KOPT-K1 (cell line): ENCODE measurements around the gene INHBB.
"Not testable (repeated sequence)": the region's sequence is repeated elsewhere in the genome, so short reads cannot be mapped to it uniquely, and the experiment has no call there.

Experiments used
- H3K27ac ChIP-seq: fragments of 200-600 bp; sonication (generic); 2 replicates; pipeline ENCODE4 v1.5.1; 2016; ENCODE audit warnings: antibody characterized with exemption, mild to moderate bottlenecking, low read depth, low read length; ENCODE audit not compliant: poor library complexity, severe bottlenecking
- H3K36me3 ChIP-seq: fragments of 200-600 bp; sonication (generic); 2 replicates; pipeline ENCODE4 v1.5.1; 2017; ENCODE audit warnings: antibody characterized with exemption, mild to moderate bottlenecking, low read length, moderate library complexity; ENCODE audit not compliant: insufficient read depth
- H3K9me3 ChIP-seq: fragments of 200-600 bp; sonication (generic); 2 replicates; pipeline ENCODE4 v1.5.1; 2017; ENCODE audit warnings: antibody characterized with exemption, low read length, mild to moderate bottlenecking; ENCODE audit not compliant: insufficient read depth, poor library complexity, severe bottlenecking

Gene INHBB

GRCh38 chr2:120312860-120313694, 32.9 kb upstream of the INHBB start:
- no peaks in the 10 kb centered on the region for H3K9me3 ChIP-seq
- no peak overlapping the region for H3K27ac ChIP-seq
- H3K36me3 ChIP-seq = no peaks in the 10 kb centered on the region

- Histone ChIP-seq H3K9me3 (no peaks in the 10 kb centered on the region), H3K27ac (no peak overlapping the region), H3K36me3 (no peaks in the 10 kb centered on the region)
These were observed 32.0 kb upstream of the INHBB start for GRCh38 chr2:120313695-120314615.

DNA sequence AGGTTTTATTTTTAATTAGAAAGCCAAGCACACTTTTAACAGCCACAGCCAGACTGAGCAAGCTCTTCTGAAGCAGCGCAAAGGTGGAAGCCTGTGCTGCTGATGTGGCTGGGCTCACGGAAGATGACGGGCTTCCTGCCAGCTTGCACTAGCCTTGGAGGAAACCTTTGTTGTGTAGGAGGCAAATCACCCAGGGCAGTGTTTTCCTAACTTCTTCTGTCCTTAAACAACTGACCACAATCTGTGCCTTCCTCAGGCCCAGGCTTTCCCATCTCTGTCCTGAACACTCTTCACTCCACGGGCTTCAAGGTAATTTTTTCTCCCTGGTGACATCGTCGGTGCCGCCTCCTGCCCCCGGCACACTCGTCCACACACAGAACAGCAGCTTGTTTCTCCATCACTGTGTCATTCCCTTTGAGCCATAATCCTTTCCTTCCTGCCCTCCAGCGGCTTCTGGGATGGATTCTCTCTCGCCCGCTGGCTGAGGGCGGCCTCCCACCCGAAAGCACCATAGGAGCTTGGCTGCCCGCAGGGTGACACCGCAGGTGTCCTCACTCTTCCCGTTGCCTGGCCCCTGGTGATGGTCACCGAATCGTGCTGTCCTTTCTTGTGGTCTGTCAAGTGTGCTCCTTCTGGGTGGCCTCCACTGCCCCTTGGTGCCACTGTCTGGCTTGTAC, 31.1 kb upstream of the INHBB start:
- H3K27ac ChIP-seq = no peak overlapping the region
- no peaks in the 10 kb centered on the region for H3K36me3 ChIP-seq
- no peaks in the 10 kb centered on the region for H3K9me3 ChIP-seq

- Histone ChIP-seq H3K9me3 (no peaks in the 10 kb centered on the region), H3K36me3 (no peaks in the 10 kb centered on the region), H3K27ac (no peak overlapping the region)
These were observed 30.4 kb upstream of the INHBB start for GRCh38 chr2:120315367-120316033.

DNA sequence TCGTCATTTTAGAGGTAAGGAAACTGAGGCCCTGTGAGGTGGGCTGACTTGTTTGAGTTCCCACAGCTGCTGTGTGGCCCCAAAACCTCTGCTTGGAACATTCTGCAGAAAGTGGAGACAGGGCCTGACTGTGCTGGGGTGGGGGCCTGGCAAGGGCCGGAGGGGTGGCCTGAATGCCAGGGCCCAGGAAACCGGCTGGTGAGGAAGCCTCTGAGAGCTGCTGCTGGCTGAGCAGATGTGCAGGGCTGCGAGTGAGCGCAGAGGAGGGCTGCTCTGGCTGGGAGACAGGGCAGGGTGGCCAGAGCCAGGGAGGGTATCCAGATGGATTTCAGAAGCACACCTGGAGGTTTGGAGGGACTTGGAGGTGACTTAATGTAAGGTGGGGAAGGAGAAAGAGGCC, 29.9 kb upstream of the INHBB start:
- no peaks in the 10 kb centered on the region for H3K36me3 ChIP-seq
- H3K27ac ChIP-seq = no peak overlapping the region
- H3K9me3 ChIP-seq = no peaks in the 10 kb centered on the region

- no peaks in the 10 kb centered on the region for H3K36me3 ChIP-seq
- H3K9me3 ChIP-seq = no peaks in the 10 kb centered on the region
- no peak overlapping the region for H3K27ac ChIP-seq
These were observed 29.3 kb upstream of the INHBB start for GRCh38 chr2:120316528-120317179.

GRCh38 chr2:120317180-120317533, 28.8 kb upstream of the INHBB start:
- no peak overlapping the region for H3K27ac ChIP-seq
- no peaks in the 10 kb centered on the region for H3K9me3 ChIP-seq
- H3K36me3 ChIP-seq = no peaks in the 10 kb centered on the region

- Histone ChIP-seq H3K9me3 (no peaks in the 10 kb centered on the region), H3K27ac (no peak overlapping the region), H3K36me3 (no peaks in the 10 kb centered on the region)
These were observed 28.0 kb upstream of the INHBB start for GRCh38 chr2:120317916-120318315.

- Histone ChIP-seq H3K36me3 (no peaks in the 10 kb centered on the region), H3K9me3 (no peaks in the 10 kb centered on the region), H3K27ac (no peak overlapping the region)
These were observed 27.3 kb upstream of the INHBB start for GRCh38 chr2:120318626-120319025.

GRCh38 chr2:120319123-120319522, 26.8 kb upstream of the INHBB start:
- Histone ChIP-seq H3K27ac (no peak overlapping the region), H3K9me3 (no peaks in the 10 kb centered on the region), H3K36me3 (no peaks in the 10 kb centered on the region)

GRCh38 chr2:120319686-120320317, 26.1 kb upstream of the INHBB start:
- Histone ChIP-seq H3K36me3 (no peaks in the 10 kb centered on the region), H3K27ac (no peak overlapping the region), H3K9me3 (no peaks in the 10 kb centered on the region)

DNA sequence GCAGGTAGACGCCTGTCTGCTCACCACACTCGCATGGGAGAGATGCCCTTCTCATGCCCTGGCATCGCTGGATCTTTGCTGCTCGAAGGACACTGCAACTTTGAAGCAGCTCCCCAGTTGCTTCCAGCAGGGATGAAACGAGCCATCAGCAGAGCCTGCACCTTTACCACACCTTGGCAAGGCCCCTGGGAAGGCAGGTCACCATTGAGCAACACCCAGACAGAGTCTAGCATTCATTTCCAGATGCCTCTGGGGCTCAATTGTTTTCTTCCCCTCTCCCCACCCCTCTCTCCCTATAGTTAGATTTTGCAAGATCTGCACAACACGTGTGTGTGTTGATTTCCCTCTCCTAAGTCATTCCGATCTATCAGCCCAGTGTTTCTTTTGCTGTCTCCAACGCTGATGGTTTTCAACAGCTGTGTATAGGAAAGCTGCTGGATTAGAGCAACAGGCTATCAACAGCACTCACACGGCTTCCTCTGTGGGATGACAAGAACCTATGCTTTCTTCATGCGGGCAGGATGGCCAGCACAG, 25.6 kb upstream of the INHBB start:
- Histone ChIP-seq H3K27ac (no peak overlapping the region), H3K36me3 (no peaks in the 10 kb centered on the region), H3K9me3 (no peaks in the 10 kb centered on the region)

GRCh38 chr2:120320887-120321556, 24.9 kb upstream of the INHBB start:
- H3K36me3 ChIP-seq, H3K27ac ChIP-seq, H3K9me3 ChIP-seq: not testable (repeated sequence)
